GM18507 (cell line): ENCODE results near the gene STPG3.
"Not testable (repeated sequence)": the region's sequence is repeated elsewhere in the genome, so short reads cannot be mapped to it uniquely, and the experiment has no call there.

Experiments used
- DNase-seq: peaks from one replicate; pipeline ENCODE4 v3.0.0; 2011; ENCODE audit warnings: low read depth; ENCODE audit not compliant: insufficient read length; ENCODE audit errors: extremely low spot score
- FAIRE-seq: peaks from 2 replicates; lab custom pipeline; 2011; peaks lifted over from hg19 to GRCh38; lab: Jason Lieb, UNC

STPG3 gene

DNA sequence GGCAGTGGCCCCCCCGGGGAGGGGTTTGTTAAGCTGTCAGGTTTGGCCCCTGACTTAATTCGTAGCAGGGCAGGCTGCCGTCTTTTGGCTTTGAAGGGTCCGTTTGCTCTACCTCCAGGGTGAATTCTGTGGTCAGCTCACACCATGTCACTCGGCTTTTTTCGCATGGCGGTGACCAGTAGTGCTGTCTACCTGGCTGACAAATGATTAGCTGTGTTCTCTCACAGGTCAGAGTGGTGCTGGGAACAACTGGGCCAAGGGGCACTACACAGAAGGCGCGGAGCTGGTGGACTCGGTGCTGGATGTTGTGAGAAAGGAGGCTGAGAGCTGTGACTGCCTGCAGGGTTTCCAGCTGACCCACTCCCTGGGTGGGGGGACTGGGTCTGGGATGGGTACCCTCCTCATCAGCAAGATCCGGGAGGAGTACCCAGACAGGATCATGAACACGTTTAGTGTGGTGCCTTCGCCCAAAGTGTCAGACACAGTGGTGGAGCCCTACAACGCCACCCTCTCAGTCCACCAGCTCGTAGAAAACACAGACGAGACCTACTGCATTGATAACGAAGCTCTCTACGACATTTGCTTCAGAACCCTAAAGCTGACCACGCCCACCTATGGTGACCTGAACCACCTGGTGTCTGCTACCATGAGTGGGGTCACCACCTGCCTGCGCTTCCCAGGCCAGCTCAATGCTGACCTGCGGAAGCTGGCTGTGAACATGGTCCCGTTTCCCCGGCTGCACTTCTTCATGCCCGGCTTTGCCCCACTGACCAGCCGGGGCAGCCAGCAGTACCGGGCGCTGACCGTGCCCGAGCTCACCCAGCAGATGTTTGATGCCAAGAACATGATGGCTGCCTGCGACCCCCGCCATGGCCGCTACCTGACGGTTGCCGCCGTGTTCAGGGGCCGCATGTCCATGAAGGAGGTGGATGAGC, 8.6 kb upstream of the STPG3 start:
- DNase-seq (no peak), FAIRE-seq (no peak)

- not testable (repeated sequence) for FAIRE-seq, DNase-seq
Measured at GRCh38 chr9:137243266-137243625, 7.8 kb upstream of the STPG3 start.

- FAIRE-seq = no peak
- no peak for DNase-seq
Measured at GRCh38 chr9:137243626-137244485, 7.2 kb upstream of the STPG3 start.

DNA sequence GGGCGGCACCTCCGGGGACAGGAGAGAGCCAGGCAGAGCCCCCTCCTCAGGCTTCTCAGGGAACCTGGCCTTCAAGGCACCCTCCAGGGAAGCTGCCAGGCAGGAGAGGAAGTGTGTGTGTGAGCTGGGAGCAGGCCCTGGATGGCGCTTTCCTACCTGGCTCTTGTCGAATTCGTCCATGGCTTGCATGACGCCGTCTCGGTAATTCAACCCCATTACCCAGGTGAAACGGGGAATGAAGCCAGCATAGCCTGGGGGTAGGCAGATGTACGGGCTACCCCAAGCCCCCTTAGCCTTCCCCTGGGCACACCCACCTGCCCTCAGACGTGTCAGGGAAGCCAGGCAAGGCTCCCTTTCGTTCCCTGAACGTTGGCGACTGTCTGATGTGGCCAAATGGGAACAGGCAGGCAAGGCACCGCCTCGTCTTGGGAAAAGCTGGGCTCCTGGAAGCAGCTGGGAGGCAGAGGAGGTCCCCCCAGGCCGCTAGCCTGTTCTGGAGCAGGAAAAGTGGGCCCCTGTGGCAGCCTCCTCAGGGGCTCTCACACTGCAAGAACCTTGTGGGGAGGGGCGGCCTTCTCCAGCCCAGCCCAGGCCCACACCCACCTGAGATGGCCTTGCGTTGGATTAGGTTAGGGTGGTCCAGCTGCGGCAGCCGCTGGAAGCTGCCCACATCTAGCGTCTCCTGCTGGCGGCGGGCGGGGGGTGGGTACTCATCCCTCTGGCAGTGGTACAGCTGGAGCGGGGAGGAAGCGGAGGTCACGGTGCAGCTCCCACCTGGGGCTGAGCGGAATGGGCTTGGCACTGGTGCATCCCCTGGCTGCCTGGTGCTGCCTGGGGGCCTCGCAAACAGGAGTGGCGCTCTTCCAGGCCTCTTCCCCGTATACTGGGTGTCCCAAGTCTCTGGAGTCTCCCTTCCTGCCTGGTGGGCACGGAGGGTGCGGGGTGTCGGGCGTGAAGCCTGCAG, 6.3 kb upstream of the STPG3 start:
- DNase-seq = no peak

DNA sequence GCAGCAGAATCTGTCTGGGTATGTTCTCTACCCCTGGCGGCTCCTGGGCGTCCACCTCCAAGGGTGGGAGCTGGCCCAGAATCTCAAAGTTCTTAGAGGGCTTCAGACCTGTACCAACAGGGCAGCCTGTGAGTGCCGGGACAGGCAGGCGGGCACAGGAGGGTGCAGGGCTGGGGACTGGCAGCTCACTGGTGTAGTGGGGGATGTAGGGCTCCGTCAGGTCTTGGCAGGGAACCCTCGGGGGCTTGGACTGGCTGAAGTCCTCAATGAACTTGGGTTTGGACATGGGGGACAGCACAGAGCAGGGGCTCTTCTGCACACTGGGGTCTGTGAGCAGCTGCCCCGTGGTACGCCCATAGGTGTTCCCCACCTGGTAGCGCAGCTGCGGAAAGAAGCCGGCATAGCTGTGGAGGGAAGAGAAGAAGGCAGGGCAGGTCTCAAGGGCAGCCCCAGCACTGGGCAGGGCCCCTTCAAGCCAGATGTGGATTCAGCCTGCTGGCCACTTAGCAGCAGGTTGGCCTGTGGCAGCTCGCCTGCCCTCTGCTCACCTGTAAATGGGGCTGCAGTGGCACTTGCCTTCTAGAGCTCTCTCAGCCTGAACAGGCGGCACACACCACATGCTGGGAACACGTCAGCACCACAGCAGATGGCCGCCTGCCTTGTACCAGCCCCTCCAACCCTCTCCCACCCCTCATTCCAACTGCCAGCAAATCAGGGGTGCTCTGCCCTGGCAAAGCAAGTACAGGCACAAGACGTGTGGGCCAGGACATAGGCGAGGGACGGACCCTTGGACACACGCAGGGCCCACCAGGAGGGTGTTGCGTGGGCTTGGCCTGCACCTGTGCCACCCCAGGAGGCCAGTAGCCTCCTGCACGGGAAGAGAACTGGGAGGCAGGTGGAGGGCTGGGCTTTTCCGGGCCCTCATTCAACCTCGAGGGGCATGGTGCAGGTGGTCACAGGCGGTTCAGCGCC, 5.3 kb upstream of the STPG3 start:
- no peak for FAIRE-seq
- DNase-seq = no peak

More for the DNA sequence above, 6.3 kb upstream of the STPG3 start:
- no peak for FAIRE-seq

DNA sequence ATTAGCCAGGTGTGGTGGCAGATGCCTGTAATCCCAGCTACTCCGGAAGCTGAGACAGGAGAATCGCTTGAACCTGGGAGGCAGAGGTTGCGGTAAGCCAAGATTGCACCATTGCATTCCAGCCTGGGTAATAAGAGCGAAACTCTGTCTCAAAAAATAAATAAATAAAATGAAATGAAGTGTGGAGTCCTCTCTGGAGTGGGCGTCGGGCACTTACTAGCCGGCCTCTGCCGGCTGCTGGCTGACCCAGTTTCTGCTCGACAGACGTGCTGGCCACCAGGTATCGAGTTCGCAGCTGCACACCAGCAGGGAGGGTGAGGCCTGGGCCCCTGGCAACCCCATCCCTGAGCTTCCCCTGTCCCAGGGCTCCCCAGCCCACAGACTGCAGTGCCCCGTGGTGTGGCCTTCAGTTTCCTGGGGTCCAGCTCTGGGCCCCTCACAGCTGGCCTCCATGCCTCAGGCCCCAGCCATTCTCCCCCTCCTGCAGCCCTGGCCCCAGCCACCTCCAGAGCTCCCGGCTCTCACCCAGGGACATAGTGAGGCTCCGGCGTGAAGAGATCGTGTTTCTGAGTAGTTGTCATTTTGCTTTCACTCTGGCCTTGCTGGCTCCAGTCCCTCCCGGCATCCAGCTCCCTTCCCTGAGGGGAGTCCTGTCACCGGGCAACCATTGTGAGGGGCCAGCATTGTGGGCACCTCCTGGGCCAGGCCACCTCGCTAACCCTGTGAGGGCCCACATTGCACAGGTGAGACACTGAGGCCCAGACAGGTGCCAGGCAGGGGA, 3.8 kb upstream of the STPG3 start:
- FAIRE-seq (no peak), DNase-seq (no peak)

DNA sequence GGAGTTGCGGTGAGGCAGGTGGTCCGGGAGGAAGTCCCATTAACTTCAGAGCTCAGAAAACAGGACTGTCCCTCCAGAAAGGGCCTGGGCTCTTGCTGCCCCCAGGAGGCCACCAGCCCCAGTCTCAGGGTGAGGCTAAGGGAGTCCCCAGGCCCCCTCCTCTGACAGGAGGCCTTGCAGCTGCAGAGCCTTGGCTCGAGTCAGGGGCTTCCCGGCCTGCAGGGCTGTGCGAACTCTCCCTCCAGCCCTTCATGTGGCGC, 3.2 kb upstream of the STPG3 start:
- no peak for FAIRE-seq

DNA sequence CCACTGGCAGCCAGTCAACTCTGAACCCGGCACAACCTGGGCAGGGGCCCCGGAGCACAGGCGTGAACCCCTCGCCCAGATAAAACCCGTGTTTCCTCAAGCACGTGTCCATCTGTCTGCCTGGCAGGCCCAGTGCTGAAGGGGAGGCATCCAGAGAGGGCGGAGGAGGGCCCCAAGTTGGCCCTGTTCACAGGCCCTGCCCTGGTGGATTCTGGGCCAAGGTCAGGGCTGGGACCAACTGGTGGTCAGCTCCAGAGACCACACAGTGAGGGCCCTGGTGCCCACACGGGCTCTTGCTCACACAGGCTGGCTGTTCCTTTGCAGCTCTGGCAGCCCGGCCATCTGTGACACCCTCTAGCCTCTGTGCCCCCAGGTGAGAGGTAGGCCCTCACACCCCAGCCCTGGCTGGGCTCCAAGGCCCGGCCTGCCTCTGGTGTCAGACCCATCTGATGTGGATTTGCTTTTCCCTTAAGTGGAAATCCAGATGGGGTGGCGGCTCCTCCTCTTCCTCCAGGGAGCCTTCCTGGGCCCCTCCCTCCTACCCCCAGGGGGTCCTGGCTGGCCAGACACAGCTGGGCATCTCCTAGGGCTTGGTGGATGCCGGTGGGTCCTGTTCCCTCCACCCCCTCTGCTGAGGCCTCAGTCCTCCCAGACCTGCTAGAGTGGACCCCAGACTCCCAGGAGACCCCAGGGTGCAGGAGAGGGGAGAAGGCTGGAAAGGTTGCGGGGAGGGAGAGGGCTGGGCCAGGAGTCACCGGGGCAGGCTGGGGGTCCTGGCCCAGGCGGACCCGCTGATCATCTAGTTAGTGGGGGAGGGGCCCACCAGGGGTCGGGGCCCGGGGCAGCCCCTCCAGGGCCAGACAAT, 525 bp upstream of the STPG3 start:
- FAIRE-seq = no peak
- DNase-seq = no peak

More for the DNA sequence above, 3.2 kb upstream of the STPG3 start:
- DNase-seq = no peak

DNA sequence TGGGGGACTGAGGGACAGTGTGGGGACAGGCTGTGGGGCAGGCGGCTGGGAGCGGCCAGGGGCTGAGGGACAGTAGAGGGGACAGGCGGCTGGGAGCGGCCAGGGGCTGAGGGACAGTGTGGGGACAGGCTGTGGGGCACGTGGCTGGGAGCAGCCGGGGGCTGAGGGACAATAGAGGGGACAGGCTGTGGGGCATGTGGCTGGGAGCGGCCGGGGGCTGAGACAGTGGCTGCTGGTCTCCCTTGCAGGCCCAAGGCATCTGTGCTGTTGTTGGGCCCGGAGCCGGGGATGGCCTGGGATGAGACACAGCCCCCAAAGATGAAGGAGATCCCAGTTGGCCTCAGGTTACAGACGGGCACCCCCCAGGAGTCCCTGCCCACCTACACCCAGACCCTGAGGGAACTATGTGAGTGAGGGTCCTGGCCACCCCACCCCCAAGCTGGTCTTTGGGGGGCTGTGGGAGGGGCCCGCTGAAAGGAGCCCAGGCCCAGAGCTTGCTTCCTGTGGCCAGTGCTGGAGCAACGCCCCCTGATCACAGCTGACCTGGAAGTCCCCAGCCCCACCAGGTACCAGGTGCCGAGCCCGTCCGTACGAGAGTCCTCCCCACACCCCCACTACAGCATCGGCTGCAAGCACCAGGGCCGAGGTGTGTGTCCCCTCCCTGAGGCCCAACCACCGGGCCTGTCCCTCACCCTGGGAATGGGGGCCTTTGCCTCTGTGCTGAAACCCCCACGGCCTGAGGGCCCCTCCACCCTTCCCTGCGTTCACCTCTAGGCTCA, 593 bp downstream of the STPG3 start:
- DNase-seq (no peak), FAIRE-seq (no peak)

DNA sequence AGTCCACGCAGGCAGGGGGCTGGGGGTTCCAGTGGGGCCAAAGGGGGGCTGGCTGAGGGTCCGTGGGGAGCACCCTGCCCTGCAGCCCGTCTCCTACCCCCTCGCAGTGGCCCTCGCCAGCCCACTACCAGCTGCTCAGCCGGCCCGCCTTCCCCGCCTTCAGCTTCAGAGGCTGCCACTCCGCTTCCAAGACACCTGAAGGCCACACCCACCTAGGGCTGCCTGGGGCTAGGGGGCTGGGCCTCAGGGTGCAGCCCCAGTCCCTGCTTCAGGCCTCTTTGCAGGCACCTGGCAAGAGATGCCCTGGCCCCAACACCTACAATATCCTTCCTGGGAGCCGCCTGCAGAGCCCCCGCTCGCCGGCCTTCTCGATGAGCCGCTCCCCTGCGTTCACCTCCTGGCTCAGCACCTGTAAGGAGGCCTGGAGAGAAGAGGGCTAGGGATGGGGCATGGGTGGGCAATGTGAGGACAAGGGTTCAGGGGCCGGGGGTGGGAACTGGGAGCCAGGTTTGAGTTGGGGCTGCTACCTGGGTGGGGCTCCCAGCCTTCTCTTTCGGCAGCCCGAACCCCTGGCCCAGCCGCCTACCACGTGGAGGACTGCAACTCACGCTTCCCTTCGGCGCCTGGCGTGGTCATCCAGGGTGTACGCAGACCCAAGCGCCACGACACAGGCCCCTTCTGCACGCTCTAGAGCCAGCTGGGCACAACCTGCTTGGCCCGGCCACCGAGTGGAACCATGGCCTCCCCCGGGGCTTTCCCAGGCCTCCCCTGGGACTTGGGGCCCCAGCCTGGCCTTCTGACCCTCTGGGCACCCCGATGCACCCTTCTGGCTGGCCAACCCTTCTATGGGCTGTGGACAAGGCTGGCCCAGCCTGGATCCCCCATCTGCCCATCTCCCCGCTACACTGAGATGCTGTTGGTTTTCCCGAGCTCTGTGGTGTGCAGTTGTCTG, 1.7 kb downstream of the STPG3 start:
- DNase-seq (no peak), FAIRE-seq (no peak)

- DNase-seq (no peak), FAIRE-seq (no peak)
Measured at GRCh38 chr9:137253717-137254623, 2.9 kb downstream of the STPG3 start.

DNA sequence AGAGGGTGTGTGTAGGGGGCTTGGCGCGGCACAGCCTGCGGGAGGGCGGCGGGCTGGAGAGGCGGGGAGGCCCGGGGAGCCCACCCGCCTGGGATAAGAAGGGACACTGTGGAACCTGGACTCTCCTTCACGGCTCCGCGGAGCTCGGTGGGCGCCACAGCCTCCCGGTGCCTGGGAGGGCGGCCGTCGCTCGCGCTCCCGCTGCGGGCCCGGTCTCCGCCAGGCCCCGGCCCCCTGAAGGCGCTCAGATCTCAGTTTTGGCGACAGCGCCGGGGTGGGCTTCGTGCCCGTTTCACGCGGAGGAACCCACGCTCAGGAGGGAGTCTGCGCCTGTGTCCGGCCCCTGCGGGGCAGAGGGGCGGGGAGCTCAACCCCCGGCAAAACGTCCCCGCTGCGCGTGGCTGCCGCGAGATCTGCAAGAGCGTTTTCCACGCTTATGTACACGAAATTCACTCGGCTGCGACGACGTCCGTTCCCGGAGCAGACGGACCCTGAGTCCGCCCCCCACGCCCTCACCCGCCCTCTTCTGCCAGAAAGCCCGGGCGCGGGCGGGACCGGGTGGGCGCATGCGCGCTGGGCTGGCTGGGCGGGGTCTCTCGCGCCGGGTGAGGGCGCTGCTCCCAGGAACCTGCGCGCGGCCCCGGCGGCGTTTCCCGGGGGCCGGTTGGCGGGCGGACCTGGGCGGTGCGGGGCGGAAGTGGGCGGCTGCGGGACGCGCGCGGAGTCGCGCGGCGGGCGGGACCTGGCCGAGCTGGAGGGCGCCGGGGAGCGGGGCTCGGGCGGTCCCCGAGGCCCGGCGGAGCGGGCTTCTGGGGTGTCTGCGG, 3.8 kb downstream of the STPG3 start, which contains the start of gene NELFB:
Gene NELFB, plus strand, starts transcription at position 704 of the 824 bp plus-strand sequence.
- peak; percentile 91 for FAIRE-seq
- DNase-seq = peak; percentile 100

GRCh38 chr9:137255448-137256114, 4.5 kb downstream of the STPG3 start:
- no peak for DNase-seq

More at GRCh38 chr9:137255448-137256114, 4.5 kb downstream of the STPG3 start:
- FAIRE-seq = peak; percentile 70
